Left lung (tissue), 10 donors: ENCODE measurements around the gene CTIF. TPM values are rescaled to one million over a fixed set of nuclear protein-coding genes. Genes with fewer than 3 reads are reported as not detected.

Experiments
- ATAC-seq: fragments of 200-7000 bp; cut with Tn5 transposase; one replicate; pipeline ENCODE4 v1.9.1; 2020; ENCODE audit warnings: moderate library complexity
- DNase-seq, 4 donors: peaks; one replicate each; pipeline ENCODE4 v3.0.0-alpha.2; 2013 to 2020
- H3K27ac ChIP-seq, 2 donors: fragments of 200-600 bp; sonication (generic) in 1 of 2; one replicate each; pipeline versions ENCODE4 v1.5.0 to v1.8.0; 2020 to 2021
- H3K27me3 ChIP-seq, 2 donors: fragments of 200-600 bp; sonication (generic) in 1 of 2; one replicate each; pipeline versions ENCODE4 v1.5.0 to v1.8.0; 2020 to 2021
- H3K36me3 ChIP-seq, 2 donors: fragments of 200-600 bp; sonication (generic) in 1 of 2; one replicate each; pipeline versions ENCODE4 v1.5.0 to v1.8.0; 2020 to 2021
- H3K4me1 ChIP-seq, 2 donors: fragments of 200-600 bp; one replicate each; pipeline ENCODE4 v1.8.0; 2021
- H3K4me3 ChIP-seq, 2 donors: fragments of 200-600 bp; sonication (generic) in 1 of 2; one replicate each; pipeline versions ENCODE4 v1.5.0 to v1.8.0; 2020 to 2021; ENCODE audit warnings: mild to moderate bottlenecking in 1 of 2
- H3K9me3 ChIP-seq, 2 donors: fragments of 200-600 bp; sonication (generic) in 1 of 2; one replicate each; pipeline versions ENCODE4 v1.5.0 to v1.8.0; 2020 to 2021
- CTCF ChIP-seq, 2 donors: fragments of 200-600 bp; sonication (generic) in 1 of 2; IDR thresholded peaks; one replicate each; pipeline versions ENCODE4 v1.5.0 to v1.8.0; 2021; ENCODE audit warnings: antibody characterized with exemption in 2 of 2
- intact Hi-C, 2 donors: fragments of 100-400 bp; cut with DNase I; formaldehyde crosslinking; loops; one replicate each; pipeline versions ENCODE4 v1.11.2 to v1.14.2; 2022
- polyA plus RNA-seq, 6 donors: library from polyadenylated mRNA; unstranded; fragments of 120-200 nt; gene quantifications; one replicate each; pipeline ENCODE4 v1.2.1, GENCODE V29; 2013; ENCODE audit not compliant: insufficient read length in 6 of 6
- total RNA-seq, 2 donors: library from RNA; stranded (reverse); fragmentation: NEBNext Ultra II Directional; extraction: Animal tissue kit (Norgen Biotek cat#: 25700); gene quantifications; one replicate each; pipeline ENCODE4 v1.2.1, GENCODE V29; 2021
- donor health status: DM: no; HTN: yes; CAD: no.
- donor health status: DM: no; HTN: no; CAD: no.

CTIF gene
- total and polyA plus RNA-seq, 8 donors = 24.9 to 46.1 (median 34.9) TPM

DNA sequence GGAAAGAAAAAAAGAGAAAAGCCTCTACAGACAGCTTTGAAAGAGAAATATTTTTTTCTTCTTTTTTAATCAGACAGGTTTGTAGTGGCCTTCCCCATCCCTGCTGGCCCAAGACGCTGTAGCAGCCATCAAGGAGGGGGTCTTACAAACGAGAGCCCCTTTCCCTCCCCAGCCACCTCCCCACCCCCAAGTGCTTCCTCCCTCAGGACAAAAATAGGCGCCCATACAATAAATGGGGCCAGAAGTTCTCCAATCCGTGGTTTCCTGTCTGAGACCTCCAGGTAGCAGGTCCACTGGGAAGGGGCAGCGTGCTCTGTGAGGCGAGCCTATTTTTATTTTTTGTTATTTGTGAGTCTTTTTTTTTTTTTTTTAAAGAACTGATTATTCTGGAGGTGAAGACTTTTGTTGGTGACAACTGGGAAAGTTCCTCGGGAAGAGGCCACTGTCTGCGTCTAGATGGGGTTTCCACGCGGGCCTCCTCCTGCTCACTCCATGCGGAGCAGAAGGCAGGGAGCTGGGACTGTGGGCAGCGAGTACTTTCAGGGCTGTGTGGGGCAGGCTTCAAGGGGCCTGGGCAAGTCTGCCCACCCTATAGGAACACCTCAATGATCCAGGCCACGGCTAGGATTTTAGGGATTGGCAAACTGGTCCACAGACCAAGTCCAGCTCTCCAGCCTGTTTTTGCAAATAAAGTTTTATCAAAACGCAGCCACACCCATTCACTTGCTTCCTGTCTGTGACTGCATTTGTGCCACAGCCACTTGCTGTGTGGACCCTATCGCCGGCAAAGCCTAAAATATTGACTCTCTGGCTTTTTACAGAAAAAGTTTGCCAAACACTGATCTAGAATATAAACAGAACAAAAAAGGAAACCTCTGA lies 139.6 kb downstream of the CTIF start:
- intact Hi-C loops = loop anchor here in 1 of 2 donors (5.0 to 10.0 kb wide), 3 partner anchors 559 to 766 kb away; no protein-coding TSS in a partner anchor
- Histone ChIP-seq H3K4me1 (peaks cover 3 to 67% of the 10 kb centered on the region in 2 donors), H3K27ac (no peak overlapping the region), H3K9me3 (no peaks in the 10 kb centered on the region), H3K27me3 (no peaks in the 10 kb centered on the region), H3K4me3 (no peak overlapping the region), H3K36me3 (no peaks in the 10 kb centered on the region)
- no peak for TF ChIP-seq CTCF (IDR thresholded peaks at IDR 0.05)
- ATAC-seq (no peak), DNase-seq (no peak)

DNA sequence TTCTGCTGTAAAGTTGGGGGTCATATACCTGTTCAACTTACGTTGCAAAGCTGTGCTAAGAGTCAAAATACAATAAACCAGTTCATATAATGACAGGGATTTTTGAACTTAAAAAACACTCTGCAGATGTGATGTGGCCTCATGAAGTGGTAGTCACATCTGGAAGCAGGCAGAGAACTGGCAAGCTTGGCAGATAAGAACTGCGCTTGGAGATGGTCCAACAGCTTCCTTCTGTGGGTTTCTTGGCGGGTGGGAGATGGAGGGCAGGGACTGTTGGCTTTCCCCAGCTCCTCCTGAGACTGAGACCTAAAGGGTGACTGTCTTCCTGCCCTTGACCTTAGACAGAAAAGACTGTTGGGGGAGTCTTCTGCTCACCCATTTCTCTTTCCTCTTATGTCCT lies 140.4 kb downstream of the CTIF start:
- DNase-seq = no peak
- no peaks in the 10 kb centered on the region for H3K36me3 ChIP-seq
- intact Hi-C loops = loop anchor here in 1 of 2 donors (5.0 to 10.0 kb wide), 3 partner anchors 558 to 766 kb away; no protein-coding TSS in a partner anchor
- no peaks in the 10 kb centered on the region for H3K27me3 ChIP-seq
- no peak for ATAC-seq
- no peaks in the 10 kb centered on the region for H3K9me3 ChIP-seq
- no peak for TF ChIP-seq CTCF (IDR thresholded peaks at IDR 0.05)
- no peak overlapping the region for H3K4me3 ChIP-seq
- H3K4me1 ChIP-seq = peaks cover 3 to 63% of the 10 kb centered on the region in 2 donors
- no peak overlapping the region for H3K27ac ChIP-seq

DNA sequence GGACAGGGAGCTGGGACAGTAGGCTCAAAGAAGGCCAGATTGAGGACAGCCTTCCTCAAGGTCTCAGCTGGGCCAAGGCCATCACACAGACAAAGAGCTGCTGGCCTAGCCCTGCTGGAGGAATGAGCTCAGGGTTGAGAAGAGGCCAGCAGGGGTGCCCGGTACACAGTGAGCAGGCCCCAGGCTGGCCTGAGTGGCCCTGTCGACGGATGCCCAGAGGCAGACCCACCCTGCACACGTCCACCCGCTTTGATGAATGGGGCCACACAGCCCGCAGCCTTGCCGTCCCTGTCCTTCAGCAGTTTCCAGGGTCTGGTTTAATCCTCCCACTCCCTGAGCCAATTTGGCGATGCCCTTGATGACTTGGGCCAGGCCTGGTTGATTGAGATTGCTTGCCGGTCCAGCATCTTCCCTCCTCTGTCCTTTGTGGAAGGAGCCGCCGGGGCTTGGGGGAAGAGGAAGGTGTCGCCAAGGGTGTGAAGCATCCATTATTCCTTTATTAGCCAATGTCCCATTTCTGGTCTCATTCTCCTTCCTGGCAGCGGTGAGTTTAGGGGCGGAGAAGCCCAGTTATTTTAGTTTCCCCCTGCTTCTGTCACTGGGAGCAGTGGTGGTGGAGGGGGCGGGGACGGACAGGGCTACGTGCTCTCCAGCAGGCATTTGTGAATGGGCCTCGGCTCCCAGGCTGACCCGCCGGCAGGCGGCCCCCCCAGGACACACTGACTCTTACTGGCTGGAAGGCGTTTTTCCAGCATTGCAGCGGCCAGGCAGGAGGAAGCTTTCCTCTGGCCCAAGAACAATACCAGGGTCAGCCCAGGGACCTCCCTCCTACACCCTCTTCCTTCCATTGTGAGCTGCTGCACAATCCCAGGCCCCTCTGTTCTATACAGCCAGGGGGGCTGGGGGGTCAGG lies 141.8 kb downstream of the CTIF start:
- no peak for TF ChIP-seq CTCF (IDR thresholded peaks at IDR 0.05)
- peak in 2 of 4 donors; percentile 55 to 66 for DNase-seq
- Histone ChIP-seq H3K9me3 (no peaks in the 10 kb centered on the region), H3K27me3 (no peaks in the 10 kb centered on the region), H3K4me3 (no peak overlapping the region), H3K36me3 (no peaks in the 10 kb centered on the region), H3K4me1 (peaks cover 0 to 50% of the 10 kb centered on the region in 2 donors), H3K27ac (peak overlapping the region; percentile 58 to 63)
- ATAC-seq = peak; percentile 57
- intact Hi-C loops = loop anchor here in 1 of 2 donors (10.0 kb wide), 1 partner anchor 264 kb away; no protein-coding TSS in a partner anchor

GRCh38 chr18:48682768-48683167 lies 143.9 kb downstream of the CTIF start:
- H3K9me3 ChIP-seq = no peaks in the 10 kb centered on the region
- no peak for ATAC-seq
- TF ChIP-seq CTCF (IDR thresholded peaks at IDR 0.05) = no peak
- H3K27ac ChIP-seq = no peak overlapping the region
- no peaks in the 10 kb centered on the region for H3K36me3 ChIP-seq
- no peaks in the 10 kb centered on the region for H3K27me3 ChIP-seq
- intact Hi-C loops = loop anchor here in 1 of 2 donors (10.0 kb wide), 1 partner anchor 262 kb away; no protein-coding TSS in a partner anchor
- H3K4me1 ChIP-seq = peaks cover 0 to 28% of the 10 kb centered on the region in 2 donors
- H3K4me3 ChIP-seq = no peak overlapping the region
- DNase-seq = no peak
